PFSK-1 (cell line): ENCODE data around the gene RHO.

Experiments used
- POLR2AphosphoS5 ChIP-seq: IDR thresholded peaks from 2 replicates; pipeline ENCODE4 v1.6.1; 2012; ENCODE audit warnings: low read depth, mild to moderate bottlenecking, control low read depth, low read length, moderate library complexity
- TAF1 ChIP-seq: IDR thresholded peaks from 2 replicates; pipeline ENCODE4 v1.6.1; 2012; ENCODE audit warnings: low read length, control low read depth, borderline replicate concordance; ENCODE audit not compliant: insufficient read depth

GRCh38 chr3:129575233-129575996, 47.0 kb downstream of the RHO start:
- TF ChIP-seq POLR2AphosphoS5: no peak
- no peak for TF ChIP-seq TAF1
